ENCODE data around the gene POU2F1.

DNA sequence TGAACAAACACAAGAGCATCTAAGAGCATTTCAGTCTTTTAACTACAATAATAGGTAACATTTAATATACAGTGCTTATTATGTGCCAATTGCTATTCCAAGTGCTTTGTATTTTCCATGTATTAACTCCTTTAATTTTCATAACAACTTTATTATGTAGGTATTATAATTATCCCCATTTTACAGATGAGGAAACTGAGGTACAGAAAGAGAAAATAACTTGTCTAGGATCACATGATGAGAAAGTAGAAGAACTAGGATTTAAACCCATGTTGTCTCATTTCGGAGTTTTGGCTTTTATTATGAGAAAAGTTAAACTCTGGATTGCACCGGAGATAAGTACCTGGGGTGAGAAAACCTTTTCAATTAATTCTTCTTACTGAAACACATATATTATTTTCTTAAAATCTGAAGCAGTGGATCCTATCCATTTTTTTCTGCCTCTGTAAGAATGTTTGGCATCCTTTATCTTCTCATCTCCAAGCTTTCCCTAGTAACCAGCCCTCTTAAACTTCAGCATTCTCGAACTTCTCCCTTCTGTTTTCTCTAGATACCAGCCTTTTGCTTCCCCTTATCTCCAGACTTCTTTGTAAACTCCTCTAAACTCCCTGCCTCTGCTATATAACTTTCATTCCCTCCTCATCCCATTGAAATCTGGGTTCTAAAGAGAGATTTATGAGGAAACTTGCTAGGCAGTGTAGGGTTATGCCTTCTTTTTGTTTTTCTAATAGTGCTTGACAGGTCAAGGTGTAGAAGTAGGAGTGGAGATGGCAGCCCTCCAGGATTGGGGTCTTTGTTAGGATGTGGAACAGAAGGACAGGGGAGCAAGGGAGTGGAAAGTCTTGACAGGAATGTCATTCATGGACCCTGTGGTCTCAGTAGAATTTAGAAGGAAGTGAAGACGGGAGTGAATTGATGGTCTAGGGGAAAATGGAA is 28.3 kb downstream of the POU2F1 start:
- TF ChIP-seq NFRKB (IDR thresholded peaks at IDR 0.05) (no peak), FOXM1 (IDR thresholded peaks at IDR 0.05; ENCODE audit: borderline replicate concordance) (no peak), SP1 (IDR thresholded peaks at IDR 0.05) (no peak), BHLHE40 (IDR thresholded peaks at IDR 0.05; ENCODE audit: borderline replicate concordance) (no peak), ELF4 (IDR thresholded peaks at IDR 0.05) (no peak), TARDBP (IDR thresholded peaks at IDR 0.05) (no peak), L3MBTL2 (conservative IDR thresholded peaks at IDR 0.05) (no peak), SUZ12 (IDR thresholded peaks at IDR 0.05) (no peak), FOXK2 (IDR thresholded peaks at IDR 0.05) (no peak)

All from HEK293T (cell line).